Activated T-helper 1 cell treated with Interleukin-2 at 50 U/mL for 16 hours (primary cell): Measurements from ENCODE around the gene PON3.

Experiments
- DNase-seq: peaks from one replicate; pipeline ENCODE4 v3.0.0-alpha.2; 2020; ENCODE audit warnings: low read depth

Gene PON3

GRCh38 chr7:95340491-95340890, 55.7 kb downstream of the PON3 start:
- no peak for DNase-seq

DNA sequence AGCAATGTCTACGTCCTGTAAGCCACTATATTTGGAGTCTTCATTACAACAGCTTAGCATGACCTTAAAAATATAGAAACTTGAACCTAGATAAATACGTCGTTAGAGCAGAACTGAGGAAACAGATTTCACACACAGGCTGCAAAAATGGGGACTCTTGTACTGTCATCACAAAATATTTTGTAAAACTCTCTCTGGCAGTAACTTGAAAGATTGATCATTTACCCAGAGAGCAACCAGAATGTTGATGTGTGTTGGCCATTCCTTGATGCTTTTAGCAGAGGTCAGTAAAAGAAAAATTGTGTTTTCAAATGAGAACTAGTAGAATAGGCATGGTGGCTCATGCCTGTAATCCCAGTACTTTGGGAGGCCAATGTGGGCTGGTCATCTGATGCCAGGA, 57.3 kb downstream of the PON3 start:
- no peak for DNase-seq

- DNase-seq = no peak
Measured at GRCh38 chr7:95335093-95335492, 61.1 kb downstream of the PON3 start.

DNA sequence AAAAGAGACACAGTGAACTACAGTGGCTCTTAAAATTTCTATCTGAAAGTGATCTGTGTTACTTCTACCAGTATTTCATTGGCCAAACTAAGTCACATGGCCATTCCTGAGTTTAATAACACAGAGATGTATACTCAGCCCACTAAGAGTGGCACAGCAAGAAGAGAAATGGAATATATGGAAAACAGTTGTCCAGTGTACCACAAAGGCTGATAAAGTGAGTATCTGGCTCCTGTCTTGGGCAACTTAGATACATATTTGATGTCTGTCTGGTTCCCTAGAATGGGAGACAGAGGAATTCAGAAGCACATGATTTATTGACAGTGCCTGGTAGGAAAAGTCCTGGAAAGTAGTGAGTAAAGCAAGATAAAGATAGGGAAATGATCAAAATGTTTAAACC, 61.7 kb downstream of the PON3 start:
- no peak for DNase-seq

GRCh38 chr7:95330961-95331337, 65.2 kb downstream of the PON3 start:
- no peak for DNase-seq

- DNase-seq = no peak
Measured at GRCh38 chr7:95330204-95330960, 65.8 kb downstream of the PON3 start.

DNA sequence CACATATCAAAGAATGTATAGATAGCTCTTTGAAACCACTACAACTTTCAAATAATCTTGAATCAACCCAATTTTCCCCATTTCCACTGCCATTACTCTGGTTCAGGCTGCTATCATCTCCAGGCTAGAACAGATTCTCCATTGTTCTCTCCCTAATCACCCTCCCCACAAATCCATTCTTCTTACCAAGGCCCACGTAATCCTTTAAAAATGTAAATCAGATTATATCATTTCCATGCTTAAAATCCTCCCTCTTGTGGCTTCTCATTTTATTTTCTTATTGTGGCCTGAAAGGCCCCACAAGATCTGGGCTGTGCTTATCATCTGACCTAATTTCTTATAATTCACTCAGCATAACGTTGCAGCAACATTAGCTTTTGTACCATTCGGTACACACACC, 68.8 kb downstream of the PON3 start:
- DNase-seq = no peak

- DNase-seq = no peak
Measured at GRCh38 chr7:95324431-95324830, 71.7 kb downstream of the PON3 start, which contains the start of gene PON1. Gene PON1, minus strand, starts transcription at chr7:95324532. Its CDS starts 57 bp downstream, at chr7:95324475.

DNA sequence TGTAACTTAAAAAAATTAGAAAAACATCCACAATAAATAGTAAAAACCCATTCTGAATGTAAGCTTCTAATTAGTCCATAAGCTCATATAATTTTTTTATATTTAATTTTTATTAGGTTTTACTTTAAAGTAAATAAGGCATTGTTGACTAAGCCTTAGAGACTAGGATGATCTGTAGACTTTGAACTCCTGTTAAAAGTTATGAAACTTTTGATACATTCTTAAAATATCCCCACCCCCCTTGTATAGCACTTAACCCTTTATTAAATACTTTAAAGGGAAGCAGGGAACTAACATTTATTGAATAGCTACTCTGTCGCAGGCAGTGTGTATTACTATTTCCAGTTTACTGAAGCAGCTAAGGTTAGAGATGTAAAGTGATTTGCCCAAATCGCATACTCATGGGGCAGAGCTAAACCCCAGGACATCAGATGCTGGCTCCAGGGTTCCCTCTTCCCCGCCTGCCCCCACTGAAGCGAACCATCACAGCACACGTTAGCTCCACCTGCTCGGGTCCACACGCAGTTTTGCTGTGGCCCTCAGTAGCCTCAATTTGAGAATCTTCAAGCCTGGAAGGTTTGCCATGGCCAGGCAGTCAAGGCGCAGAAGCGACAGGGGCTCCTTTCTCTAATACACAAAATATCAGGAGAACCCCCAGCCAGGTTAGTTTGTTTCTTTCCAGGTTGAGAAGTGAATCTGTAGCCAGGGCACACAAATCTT, 72.6 kb downstream of the PON3 start:
- no peak for DNase-seq

DNA sequence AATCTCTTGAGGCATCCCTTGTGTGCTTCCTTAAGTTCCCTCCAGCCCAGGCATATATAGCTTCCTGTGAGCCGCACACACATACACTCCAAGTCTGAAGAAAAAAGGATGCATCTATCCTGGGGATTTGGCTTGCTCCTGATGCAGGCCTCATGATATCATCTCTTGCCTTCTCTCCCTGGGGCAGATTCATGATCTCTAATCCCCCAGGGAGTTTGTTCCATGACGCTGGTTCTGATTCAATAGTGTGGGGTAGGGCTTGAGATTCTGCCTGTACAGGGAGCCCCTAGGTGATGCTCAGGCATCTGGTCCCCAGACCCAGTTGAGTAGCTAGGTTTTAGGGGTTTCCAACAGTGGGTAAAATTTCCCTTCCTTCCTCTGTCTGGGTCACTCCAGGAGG, 73.3 kb downstream of the PON3 start:
- DNase-seq = no peak

GRCh38 chr7:95322396-95322795, 73.8 kb downstream of the PON3 start:
- no peak for DNase-seq

- no peak for DNase-seq
Measured at GRCh38 chr7:95321720-95322119, 74.5 kb downstream of the PON3 start.

GRCh38 chr7:95320651-95321050, 75.5 kb downstream of the PON3 start:
- no peak for DNase-seq

DNA sequence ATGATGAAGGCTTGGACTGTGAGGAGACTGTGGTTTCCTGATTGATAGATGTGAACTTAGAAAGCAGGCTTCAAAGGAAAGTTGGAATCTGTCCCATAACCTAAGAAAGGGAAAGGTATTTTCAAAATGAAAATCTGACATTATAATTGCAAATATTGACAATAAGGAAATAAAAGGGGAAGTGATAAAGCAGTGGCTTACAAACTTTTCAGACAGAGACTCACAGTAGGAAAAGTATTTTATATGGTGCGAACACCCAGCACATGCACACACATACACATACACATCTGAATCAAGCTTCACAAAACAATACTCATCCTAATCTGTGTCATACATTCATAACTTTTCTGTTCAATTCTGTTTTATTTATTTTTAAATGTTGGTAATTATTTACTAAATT, 76.6 kb downstream of the PON3 start:
- DNase-seq = no peak

DNA sequence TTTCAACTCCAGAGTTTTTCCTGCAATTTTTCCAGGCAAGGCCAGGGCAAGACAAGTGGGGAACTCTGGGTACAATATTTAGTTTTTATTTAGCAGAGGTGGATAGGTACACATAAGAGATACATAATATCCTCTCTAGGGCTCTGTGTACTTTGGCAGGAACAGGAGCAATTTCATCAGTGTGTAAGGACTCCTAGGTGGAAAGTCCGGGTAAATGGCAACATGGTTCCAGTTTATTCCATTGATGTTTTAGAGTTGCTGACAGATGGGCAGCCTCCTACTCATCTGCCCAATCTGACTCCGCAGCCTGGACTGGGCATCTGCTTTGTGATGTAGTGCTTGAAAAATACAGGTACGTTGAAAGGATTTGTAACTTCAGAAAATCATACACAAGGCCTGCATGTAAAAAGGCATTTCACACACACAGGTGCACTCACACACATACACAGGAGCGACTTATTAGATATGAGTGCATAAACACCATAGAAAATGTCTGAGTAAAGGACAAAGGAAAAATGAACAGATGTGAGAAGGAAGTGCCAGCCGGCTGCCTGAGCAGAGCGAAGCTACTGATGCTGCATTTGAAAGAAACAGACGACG, 77.6 kb downstream of the PON3 start:
- DNase-seq = no peak

GRCh38 chr7:95317966-95318365, 78.2 kb downstream of the PON3 start:
- DNase-seq = no peak

DNA sequence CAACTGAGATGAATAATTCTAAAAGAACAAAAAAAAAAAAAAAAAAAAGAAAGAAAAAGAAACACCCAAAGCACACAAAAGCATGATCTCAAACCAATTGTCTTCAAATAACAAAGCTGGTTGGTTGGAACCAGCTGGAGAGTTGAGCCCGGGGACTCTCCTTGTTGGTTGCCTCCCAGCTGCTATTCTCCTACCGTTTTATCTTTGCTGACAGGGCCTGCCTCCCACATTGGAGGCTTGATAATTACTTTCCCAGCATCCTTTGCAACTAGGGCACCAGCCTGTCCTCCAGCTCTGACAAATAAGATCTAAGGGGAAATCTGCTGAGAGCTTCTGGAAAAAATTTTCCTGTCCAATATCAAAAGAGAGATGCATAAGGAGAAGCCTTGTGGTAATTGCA, 78.6 kb downstream of the PON3 start:
- no peak for DNase-seq

GRCh38 chr7:95316588-95316987, 79.6 kb downstream of the PON3 start:
- no peak for DNase-seq

DNA sequence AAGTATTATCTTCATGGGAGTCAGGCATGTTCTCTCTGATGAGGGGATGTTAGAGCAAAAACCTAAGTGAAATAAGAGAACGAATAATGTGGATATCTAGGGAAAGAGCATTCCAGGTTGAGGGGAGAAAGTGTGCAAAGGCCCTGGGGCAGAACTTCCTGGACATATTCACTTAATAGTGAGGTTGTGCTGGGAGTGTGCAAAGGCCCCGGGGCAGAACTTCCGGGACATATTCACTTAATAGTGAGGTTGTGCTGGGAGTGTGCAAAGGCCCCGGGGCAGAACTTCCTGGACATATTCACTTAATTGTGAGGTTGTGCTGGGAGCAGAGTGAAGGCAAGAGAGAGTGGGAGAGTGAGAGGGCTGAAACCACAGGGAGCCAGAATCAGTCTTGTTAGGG, 83.6 kb downstream of the PON3 start:
- no peak for DNase-seq

GRCh38 chr7:95311389-95311788, 84.8 kb downstream of the PON3 start:
- DNase-seq = no peak

GRCh38 chr7:95309951-95310350, 86.2 kb downstream of the PON3 start:
- DNase-seq = no peak
